Measurements from ENCODE around the gene SPDYC. TPM values are rescaled to one million over a fixed set of nuclear protein-coding genes. Genes with fewer than 3 reads are reported as not detected.

SPDYC gene
- total and polyA plus RNA-seq, 2 experiments from 2014 or later: not detected

- H3K9me2 ChIP-seq (replicated peaks; ENCODE audit: insufficient read depth): no peaks in the 10 kb centered on the region
- no peaks in the 10 kb centered on the region for H3K27me3 ChIP-seq
- peaks cover 30% of the 10 kb centered on the region for H3K79me2 ChIP-seq
- peaks cover 17% of the 10 kb centered on the region for H3K4me1 ChIP-seq (ENCODE audit: insufficient read depth)
- H3K9me3 ChIP-seq (ENCODE audit: low read depth): no peaks in the 10 kb centered on the region
- WGBS (ENCODE audit: low lambda C conversion rate, missing lambda C conversion rate): 53% methylated on average over 18 of the region's 18 CpGs
- H3K4me2 ChIP-seq: peak overlapping the region; percentile 95
- H3K36me3 ChIP-seq (replicated peaks; ENCODE audit: insufficient read depth, low read depth): no peaks in the 10 kb centered on the region
- no peak overlapping the region for H2AFZ ChIP-seq
- H4K20me1 ChIP-seq (ENCODE audit: insufficient read depth, poor library complexity, severe bottlenecking): peaks cover 4% of the 10 kb centered on the region
- H3K27ac ChIP-seq: peak overlapping the region; percentile 98
- H3K4me3 ChIP-seq: peak overlapping the region; percentile 29
- TF ChIP-seq EZH2phosphoT487 (IDR thresholded peaks at IDR 0.05; ENCODE audit: low read depth, severe bottlenecking, unreplicated experiment): no peak
- TF ChIP-seq CTCF (IDR thresholded peaks at IDR 0.05; ENCODE audit: poor library complexity): no peak
- TF ChIP-seq EZH2 (IDR thresholded peaks at IDR 0.05; ENCODE audit: borderline replicate concordance): no peak
- peak; percentile 85 for DNase-seq (ENCODE audit: low spot score)
These were observed 36.9 kb upstream of the SPDYC start for GRCh38 chr11:65132988-65133700.

GRCh38 chr11:65133724-65134123, 36.3 kb upstream of the SPDYC start:
- Histone ChIP-seq H3K9me2 (replicated peaks; ENCODE audit: insufficient read depth) (no peaks in the 10 kb centered on the region), H3K27ac (peak overlapping the region; percentile 98), H3K36me3 (replicated peaks; ENCODE audit: insufficient read depth, low read depth) (no peaks in the 10 kb centered on the region), H3K79me2 (peaks cover 30% of the 10 kb centered on the region), H3K4me1 (ENCODE audit: insufficient read depth) (peaks cover 17% of the 10 kb centered on the region), H2AFZ (no peak overlapping the region), H3K4me2 (peak overlapping the region; percentile 95), H3K4me3 (peak overlapping the region; percentile 29), H3K9me3 (ENCODE audit: low read depth) (no peaks in the 10 kb centered on the region), H4K20me1 (ENCODE audit: insufficient read depth, poor library complexity, severe bottlenecking) (peaks cover 4% of the 10 kb centered on the region), H3K27me3 (no peaks in the 10 kb centered on the region)
- TF ChIP-seq EZH2 (IDR thresholded peaks at IDR 0.05; ENCODE audit: borderline replicate concordance) (no peak), EZH2phosphoT487 (IDR thresholded peaks at IDR 0.05; ENCODE audit: low read depth, severe bottlenecking, unreplicated experiment) (no peak), CTCF (IDR thresholded peaks at IDR 0.05; ENCODE audit: poor library complexity) (no peak)
- no peak for DNase-seq (ENCODE audit: low spot score)
- WGBS (ENCODE audit: low lambda C conversion rate, missing lambda C conversion rate): 3% methylated on average over 20 of the region's 20 CpGs

- Histone ChIP-seq H3K27ac (peak within 1 kb of the TSS; percentile 98), H3K4me2 (peak within 1 kb of the TSS; percentile 95), H2AFZ (peak within 1 kb of the TSS; percentile 34), H3K9me2 (replicated peaks; ENCODE audit: insufficient read depth) (no peaks in the 10 kb centered on the region), H4K20me1 (ENCODE audit: insufficient read depth, poor library complexity, severe bottlenecking) (peaks cover 4% of the 10 kb centered on the region), H3K36me3 (replicated peaks; ENCODE audit: insufficient read depth, low read depth) (no peaks in the 10 kb centered on the region), H3K4me3 (peak within 1 kb of the TSS; percentile 29), H3K4me1 (ENCODE audit: insufficient read depth) (peaks cover 17% of the 10 kb centered on the region), H3K9me3 (ENCODE audit: low read depth) (no peaks in the 10 kb centered on the region), H3K79me2 (peaks cover 30% of the 10 kb centered on the region), H3K27me3 (no peaks in the 10 kb centered on the region)
- TF ChIP-seq EZH2phosphoT487 (IDR thresholded peaks at IDR 0.05; ENCODE audit: low read depth, severe bottlenecking, unreplicated experiment) (no peak), CTCF (IDR thresholded peaks at IDR 0.05; ENCODE audit: poor library complexity) (no peak), EZH2 (IDR thresholded peaks at IDR 0.05; ENCODE audit: borderline replicate concordance) (no peak)
- WGBS (ENCODE audit: low lambda C conversion rate, missing lambda C conversion rate): under 1% methylated on average over 53 of the region's 60 CpGs
- DNase-seq (ENCODE audit: low spot score): peak; percentile 95
These were observed 35.6 kb upstream of the SPDYC start, which contains the start of gene SYVN1 for GRCh38 chr11:65134240-65134951. TSS of gene SYVN1 (minus strand) at chr11:65134519. CDS start at chr11:65133601, 918 bp downstream.

All from hepatocyte (in vitro differentiated cells).